ENCODE measurements around the gene PRKCZ. TPM values are rescaled to one million over a fixed set of nuclear protein-coding genes. Genes with fewer than 3 reads are reported as not detected.

PRKCZ gene
- total RNA-seq, 1 donor from 2014 or later = 22.1 TPM

GRCh38 chr1:2172551-2173146 lies 122.4 kb downstream of the PRKCZ start:
- DNase-seq (ENCODE audit: low spot score) (no peak), ATAC-seq (no peak)

- no peak for DNase-seq (ENCODE audit: low spot score)
- no peak for ATAC-seq
Observed at GRCh38 chr1:2173546-2174347, 123.5 kb downstream of the PRKCZ start.

- peak; percentile 78 for ATAC-seq
- DNase-seq (ENCODE audit: low spot score) = peak; percentile 63
Observed at GRCh38 chr1:2174348-2175054, 124.3 kb downstream of the PRKCZ start.

GRCh38 chr1:2175055-2175414 lies 124.8 kb downstream of the PRKCZ start:
- no peak for ATAC-seq
- no peak for DNase-seq (ENCODE audit: low spot score)

GRCh38 chr1:2175681-2176454 lies 125.7 kb downstream of the PRKCZ start:
- ATAC-seq = no peak
- DNase-seq (ENCODE audit: low spot score) = no peak

GRCh38 chr1:2176615-2177014 lies 126.4 kb downstream of the PRKCZ start:
- DNase-seq (ENCODE audit: low spot score) = no peak
- no peak for ATAC-seq

GRCh38 chr1:2177541-2177940 lies 127.3 kb downstream of the PRKCZ start:
- DNase-seq (ENCODE audit: low spot score) (no peak), ATAC-seq (no peak)

- ATAC-seq = no peak
- DNase-seq (ENCODE audit: low spot score) = no peak
Observed at GRCh38 chr1:2177946-2178538, 127.8 kb downstream of the PRKCZ start.

GRCh38 chr1:2178875-2179274 lies 128.7 kb downstream of the PRKCZ start:
- no peak for DNase-seq (ENCODE audit: low spot score)
- ATAC-seq = no peak

GRCh38 chr1:2179283-2180013 lies 129.2 kb downstream of the PRKCZ start:
- ATAC-seq (no peak), DNase-seq (ENCODE audit: low spot score) (no peak)

GRCh38 chr1:2180297-2181245 lies 130.4 kb downstream of the PRKCZ start:
- ATAC-seq = no peak
- no peak for DNase-seq (ENCODE audit: low spot score)

GRCh38 chr1:2181271-2181670 lies 131.1 kb downstream of the PRKCZ start:
- no peak for DNase-seq (ENCODE audit: low spot score)
- no peak for ATAC-seq

GRCh38 chr1:2181752-2182151 lies 131.5 kb downstream of the PRKCZ start:
- no peak for ATAC-seq
- DNase-seq (ENCODE audit: low spot score) = no peak

GRCh38 chr1:2182376-2182775 lies 132.2 kb downstream of the PRKCZ start:
- DNase-seq (ENCODE audit: low spot score) = no peak
- ATAC-seq = no peak

- ATAC-seq (no peak), DNase-seq (ENCODE audit: low spot score) (no peak)
Observed at GRCh38 chr1:2183937-2184334, 133.7 kb downstream of the PRKCZ start.

GRCh38 chr1:2184531-2184930 lies 134.3 kb downstream of the PRKCZ start:
- ATAC-seq (no peak), DNase-seq (ENCODE audit: low spot score) (no peak)

- no peak for DNase-seq (ENCODE audit: low spot score)
- no peak for ATAC-seq
Observed at GRCh38 chr1:2184934-2185333, 134.7 kb downstream of the PRKCZ start.

GRCh38 chr1:2185880-2186855 lies 136.0 kb downstream of the PRKCZ start:
- ATAC-seq (no peak), DNase-seq (ENCODE audit: low spot score) (no peak)
